ENCODE data around the gene JPH2.

JPH2 gene

GRCh38 chr20:44080646-44081267 lies 106.2 kb downstream of the JPH2 start:
- peak; percentile 58 to 73 (median 65) for DNase-seq (ENCODE audit: low read depth in 2 of 3, low spot score in 1 of 3)

DNA sequence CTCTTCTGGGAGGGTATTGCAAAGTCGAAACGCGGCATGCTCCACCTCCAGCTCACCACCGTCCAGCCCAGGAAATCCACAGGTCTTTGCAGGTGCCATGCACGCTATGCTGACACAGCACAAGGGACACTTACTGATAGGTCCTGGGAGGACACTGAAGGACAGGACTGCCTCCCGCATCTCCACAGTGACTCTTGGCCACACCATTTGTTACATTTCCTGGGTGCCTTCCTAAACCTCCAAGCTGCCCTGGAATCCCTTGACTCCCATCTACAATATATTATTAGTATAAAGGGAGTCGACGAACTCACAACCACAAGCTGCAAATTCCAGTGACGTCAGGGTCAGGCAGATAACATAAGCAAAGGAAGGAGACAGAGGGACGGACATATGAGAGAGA lies 106.9 kb downstream of the JPH2 start:
- DNase-seq (ENCODE audit: low read depth in 2 of 3, low spot score in 1 of 3), result no peak

DNA sequence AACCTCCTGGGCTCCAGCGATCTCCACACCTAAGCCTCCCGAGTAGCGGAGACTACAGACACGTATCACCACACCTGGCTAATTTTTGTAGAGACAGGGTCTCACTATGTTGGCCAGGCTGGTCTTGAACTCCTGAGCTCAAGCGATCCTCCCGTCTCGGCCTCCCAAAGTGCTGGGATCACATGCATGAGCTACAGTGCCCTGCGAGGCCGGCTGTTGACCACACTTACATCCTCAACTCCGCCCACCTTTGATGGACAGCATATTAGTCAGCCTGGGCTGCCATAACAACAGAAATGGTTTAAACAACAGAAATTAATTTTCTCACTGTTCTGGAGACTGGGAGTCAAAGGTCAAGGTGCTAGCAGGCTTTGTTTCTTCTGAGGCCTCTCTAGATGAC lies 107.7 kb downstream of the JPH2 start:
- no peak for DNase-seq (ENCODE audit: low read depth in 2 of 3, low spot score in 1 of 3)

GRCh38 chr20:44075950-44076232 lies 111.1 kb downstream of the JPH2 start:
- DNase-seq (ENCODE audit: low read depth in 2 of 3, low spot score in 1 of 3), result no peak

DNA sequence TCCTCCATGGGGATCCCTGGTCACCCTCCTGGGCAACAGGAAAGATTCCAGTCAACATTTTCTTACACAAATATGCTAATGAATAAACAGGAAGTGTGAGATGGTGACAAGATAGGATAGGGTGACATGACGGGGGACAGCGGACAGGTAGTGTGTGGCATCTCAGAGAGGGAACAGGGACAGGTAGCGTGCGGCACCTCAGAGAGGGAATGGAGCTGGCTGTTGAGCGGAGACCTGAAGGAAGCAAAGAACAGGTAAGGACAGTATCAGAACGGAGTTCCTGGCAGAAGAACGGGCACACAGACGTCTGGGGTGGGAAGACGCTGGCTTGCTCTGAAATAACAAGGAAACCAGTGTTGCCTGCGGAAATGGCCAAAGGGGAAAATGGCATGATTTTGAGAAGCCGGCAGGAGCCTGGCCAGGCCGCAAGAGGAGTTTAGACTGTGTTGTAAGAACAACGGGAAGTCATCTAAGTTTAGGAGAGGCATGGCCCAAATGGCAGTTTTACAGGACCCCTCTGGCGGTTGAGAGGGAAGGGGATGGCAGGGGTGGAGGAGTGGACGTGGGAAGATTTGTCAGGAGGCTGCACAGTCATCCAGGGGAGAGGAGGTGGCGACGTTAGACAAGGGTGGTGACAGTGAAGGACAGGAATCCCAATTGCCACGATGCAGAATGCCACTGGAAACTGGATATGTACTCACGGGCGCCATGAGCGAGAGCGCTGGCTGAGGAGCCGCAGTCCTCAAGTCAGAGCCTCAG lies 111.6 kb downstream of the JPH2 start:
- DNase-seq (ENCODE audit: low read depth in 2 of 3, low spot score in 1 of 3), result no peak

- DNase-seq (ENCODE audit: low read depth in 2 of 3, low spot score in 1 of 3), result no peak
These were observed 112.5 kb downstream of the JPH2 start for GRCh38 chr20:44074252-44075151.

DNA sequence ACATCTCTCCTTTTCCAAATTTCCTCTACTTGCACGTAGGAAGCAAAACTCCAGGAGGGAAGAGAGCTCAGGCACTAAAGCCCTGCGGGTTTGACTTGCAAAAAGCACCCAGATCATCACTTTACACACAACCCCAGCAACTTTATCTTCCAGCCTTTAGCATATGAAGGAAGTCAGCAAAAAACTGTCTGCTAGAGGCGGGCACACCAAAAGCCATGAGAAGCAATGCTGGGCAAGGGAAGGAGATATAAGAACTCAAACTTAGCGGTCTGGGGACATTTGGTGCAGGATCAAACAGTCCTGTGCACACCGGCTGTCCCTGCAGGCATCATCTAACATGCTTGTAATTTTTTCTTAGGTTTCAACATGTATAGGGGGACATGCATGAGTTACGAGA lies 113.3 kb downstream of the JPH2 start:
- DNase-seq (ENCODE audit: low read depth in 2 of 3, low spot score in 1 of 3), result no peak

- DNase-seq (ENCODE audit: low read depth in 2 of 3, low spot score in 1 of 3), result no peak
These were observed 113.8 kb downstream of the JPH2 start for GRCh38 chr20:44073011-44073674.

- no peak for DNase-seq (ENCODE audit: low read depth in 2 of 3, low spot score in 1 of 3)
These were observed 114.6 kb downstream of the JPH2 start for GRCh38 chr20:44072384-44072783.

DNA sequence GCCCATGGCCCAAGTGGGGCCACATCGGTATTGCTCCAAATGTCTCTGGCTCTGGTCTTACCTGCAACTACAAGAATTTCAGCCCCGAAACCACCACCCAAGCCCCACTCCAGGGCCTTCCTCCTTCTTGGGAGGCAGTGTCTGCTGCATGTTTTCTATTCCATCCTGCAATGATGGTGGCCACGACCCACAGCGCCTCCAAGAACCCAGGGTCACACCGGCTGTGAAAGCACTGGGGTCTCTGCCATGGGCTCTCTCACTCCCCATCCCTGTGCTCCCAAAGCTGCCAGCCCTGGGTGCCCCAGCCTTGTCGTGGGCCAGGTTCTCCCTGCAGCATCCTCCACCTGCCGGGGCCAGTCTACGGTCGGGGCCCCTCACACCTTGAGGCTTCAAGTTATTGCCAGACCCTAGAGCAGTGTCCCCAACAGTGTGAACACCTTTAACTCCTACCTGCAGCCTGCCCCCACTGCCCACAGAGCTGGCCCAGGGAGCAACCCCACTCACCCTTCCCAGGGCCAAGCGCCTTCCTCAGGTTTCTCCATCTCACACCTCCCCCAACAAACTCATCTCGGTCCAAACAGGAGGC lies 115.4 kb downstream of the JPH2 start:
- DNase-seq (ENCODE audit: low read depth in 2 of 3, low spot score in 1 of 3), result no peak

GRCh38 chr20:44071057-44071456 lies 115.9 kb downstream of the JPH2 start:
- DNase-seq (ENCODE audit: low read depth in 2 of 3, low spot score in 1 of 3), result no peak

DNA sequence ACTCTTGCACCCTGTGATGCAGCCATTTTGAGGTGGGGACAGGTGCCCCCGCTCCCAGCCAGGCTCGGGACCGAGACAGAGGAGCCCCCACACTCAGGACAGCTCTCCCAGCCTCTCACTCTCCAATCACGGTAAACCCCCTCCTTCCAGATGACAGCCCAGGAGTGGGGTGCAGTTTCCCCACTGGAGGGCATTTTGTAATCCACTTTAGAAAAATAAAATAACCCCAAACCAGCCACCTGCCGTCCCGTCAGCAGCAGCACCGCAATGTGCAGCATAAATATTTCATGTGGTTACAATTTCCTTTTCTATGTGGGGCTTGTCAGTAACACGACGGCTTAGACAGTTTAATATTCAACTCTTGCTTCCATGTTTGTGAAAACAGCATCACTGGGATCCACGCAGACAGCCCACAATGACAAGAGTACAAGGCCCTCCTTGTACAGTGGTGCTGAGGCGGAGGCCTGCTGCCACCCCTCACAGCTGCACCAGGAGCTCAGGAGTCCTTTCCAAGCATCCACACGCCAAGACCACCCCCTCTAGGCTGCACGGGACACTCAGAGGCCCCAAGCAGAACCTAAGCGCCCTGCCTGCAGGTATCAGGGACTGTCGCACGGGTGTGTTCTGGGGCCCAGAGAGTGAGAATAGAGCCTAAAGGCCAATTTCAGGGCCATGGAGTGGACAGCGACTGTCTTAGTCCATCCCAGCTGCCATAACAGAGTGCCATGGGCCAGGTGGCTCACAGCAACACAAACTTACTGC lies 116.7 kb downstream of the JPH2 start:
- DNase-seq (ENCODE audit: low read depth in 2 of 3, low spot score in 1 of 3), result no peak

DNA sequence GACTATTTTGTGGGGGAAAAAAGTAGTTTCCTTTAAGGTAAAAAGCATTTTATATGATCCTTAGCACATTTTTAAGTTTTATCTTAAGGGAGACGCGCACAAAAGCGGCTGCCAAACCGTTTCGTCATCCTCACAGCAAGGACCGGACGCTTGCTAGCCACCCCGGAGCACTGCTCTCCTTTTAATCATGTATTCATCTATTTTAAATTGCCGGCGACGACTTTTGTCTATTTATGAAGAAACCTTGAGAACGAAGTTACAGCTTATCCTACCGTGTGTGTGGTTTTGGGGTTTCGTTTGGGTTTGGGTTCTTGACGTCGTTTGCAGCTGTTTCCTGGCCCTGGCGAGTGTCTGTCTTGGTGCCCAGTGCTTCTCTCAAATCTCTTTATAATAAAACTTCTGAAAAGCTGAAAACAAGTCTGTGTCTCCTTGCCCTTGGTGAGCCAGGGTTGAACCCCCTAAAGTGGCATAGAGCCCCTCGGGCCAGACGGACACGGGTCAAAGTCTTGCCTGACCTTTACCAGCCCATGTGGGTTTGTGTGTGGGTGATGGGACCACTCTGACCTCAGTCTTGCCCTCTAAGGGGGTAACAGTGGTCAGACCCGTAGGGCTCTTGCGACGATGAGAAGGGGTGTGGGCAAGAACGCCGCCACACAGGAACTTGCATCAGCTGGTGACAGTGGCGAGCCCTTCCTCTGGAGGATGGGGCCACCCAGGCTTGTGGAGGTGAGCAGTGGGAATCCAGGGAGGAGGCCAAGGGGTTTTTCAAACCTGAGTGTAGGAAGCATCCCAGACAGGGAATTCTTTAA lies 117.6 kb downstream of the JPH2 start:
- DNase-seq (ENCODE audit: low read depth in 2 of 3, low spot score in 1 of 3), result peak; percentile 26 to 46 (median 26)

DNA sequence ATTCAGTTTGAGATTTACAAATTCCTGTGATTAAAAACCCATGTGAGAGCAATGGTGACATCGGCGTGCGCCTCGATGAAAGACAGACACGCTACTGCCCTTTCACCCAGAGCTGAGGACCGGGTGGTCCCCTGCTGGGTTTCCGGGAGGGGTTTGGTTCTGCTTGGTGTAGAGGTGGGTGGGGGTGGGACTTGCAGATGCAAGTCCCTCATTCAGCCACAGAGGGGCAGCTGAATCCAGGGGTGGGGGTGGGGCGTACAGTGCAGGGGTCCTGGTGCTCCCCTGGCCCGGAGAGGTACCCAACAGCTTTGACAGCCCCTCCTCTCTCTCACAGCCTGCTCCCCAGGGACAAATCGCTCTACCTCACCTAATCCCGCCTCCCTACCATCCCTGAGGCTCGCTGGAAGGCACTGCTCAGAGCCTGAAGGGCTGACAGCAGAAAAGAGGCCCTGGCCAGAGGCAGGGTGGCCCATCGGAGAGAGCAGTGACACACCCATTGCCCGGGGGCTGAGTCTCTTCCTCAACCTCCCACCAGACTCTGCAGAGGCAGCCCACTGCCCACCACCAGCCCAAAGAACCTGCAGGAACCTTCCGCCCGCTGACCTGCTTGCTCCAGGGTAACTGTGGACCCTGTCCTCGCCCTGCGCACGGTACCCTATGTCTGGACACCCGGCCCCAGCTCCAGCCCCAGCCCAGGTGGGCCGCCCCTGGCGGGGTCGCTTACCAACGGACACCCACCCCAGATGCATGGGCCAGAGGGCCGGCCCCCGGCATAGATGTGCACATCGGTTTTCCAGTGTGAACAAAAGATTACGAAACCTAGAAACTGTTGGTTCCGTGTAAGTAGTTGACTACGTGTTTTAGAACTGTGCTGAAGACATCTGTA lies 118.4 kb downstream of the JPH2 start:
- no peak for DNase-seq (ENCODE audit: low read depth in 2 of 3, low spot score in 1 of 3)

DNA sequence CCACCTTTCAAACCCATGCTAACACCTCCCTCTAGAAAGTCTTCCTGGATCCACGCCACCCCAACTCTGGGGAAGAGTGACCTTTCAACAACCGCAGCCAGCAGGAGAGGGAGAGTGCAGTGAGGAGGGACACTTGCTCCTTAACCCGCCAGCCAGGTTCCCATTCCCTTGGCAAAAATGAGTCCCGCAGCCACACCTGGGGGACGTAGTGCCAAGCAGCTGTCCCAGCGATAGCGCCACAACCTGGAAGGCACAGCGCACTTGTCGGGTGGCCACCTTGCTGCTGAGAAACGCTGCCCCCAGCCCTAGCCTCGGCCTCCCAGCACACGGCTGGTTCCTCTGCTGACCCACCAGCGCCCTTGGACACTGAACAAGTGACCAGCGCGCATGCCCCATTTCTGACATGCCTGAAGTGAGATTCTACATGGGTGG lies 119.3 kb downstream of the JPH2 start:
- no peak for DNase-seq (ENCODE audit: low read depth in 2 of 3, low spot score in 1 of 3)

- DNase-seq (ENCODE audit: low read depth in 2 of 3, low spot score in 1 of 3), result no peak
These were observed 120.1 kb downstream of the JPH2 start for GRCh38 chr20:44066645-44067606.

Data from stimulated activated CD4-positive, alpha-beta T cell treated with anti-CD3 and anti-CD28 coated beads, Interleukin-12 subunit alpha, Interleukin-12 subunit beta, amount 100 ng/mL, for 48 hours (primary cell).